Neural cell (in vitro differentiated cells): ENCODE data around the gene ITPK1. TPM values are rescaled to one million over a fixed set of nuclear protein-coding genes. Genes with fewer than 3 reads are reported as not detected.

ENCODE experiments used
- H2AFZ ChIP-seq: fragments of 200-600, 300-800 bp; sonication (generic), shearing (Covaris generic); 2 replicates; pipeline ENCODE4 v1.6.0; 2014; ENCODE audit warnings: low read depth, mild to moderate bottlenecking, antibody characterized with exemption, low read length, moderate library complexity
- H3F3A ChIP-seq: fragments of 200-600 bp; shearing (Covaris generic); 2 replicates; pipeline ENCODE4 v1.6.1; 2016; ENCODE audit warnings: mild to moderate bottlenecking, moderate library complexity, mixed read lengths, antibody characterized with exemption, low read length; ENCODE audit not compliant: insufficient read depth, poor library complexity, severe bottlenecking
- H3K27ac ChIP-seq: fragments of 200-600, 300-800 bp; sonication (generic), shearing (Covaris generic); 2 replicates; pipeline ENCODE4 v1.5.1; 2014; ENCODE audit warnings: mild to moderate bottlenecking, low read length, moderate library complexity
- H3K27me3 ChIP-seq: fragments of 300-800, 200-600 bp; sonication (generic), shearing (Covaris generic); 2 replicates; pipeline ENCODE4 v1.6.0; 2014; ENCODE audit warnings: mild to moderate bottlenecking, low read depth, low read length, moderate library complexity; ENCODE audit not compliant: insufficient read depth
- H3K36me3 ChIP-seq: fragments of 300-800, 200-600 bp; sonication (generic), shearing (Covaris generic); 2 replicates; pipeline ENCODE4 v1.5.1; 2014; ENCODE audit warnings: mild to moderate bottlenecking, antibody characterized with exemption, low read length, moderate library complexity; ENCODE audit not compliant: insufficient read depth
- H3K4me2 ChIP-seq: fragments of 300-800, 200-600 bp; sonication (generic), shearing (Covaris generic); 2 replicates; pipeline ENCODE4 v1.6.0; 2014; ENCODE audit warnings: mild to moderate bottlenecking, low read length
- H3K4me3 ChIP-seq: fragments of 300-800, 200-600 bp; sonication (generic), shearing (Covaris generic); 2 replicates; pipeline ENCODE4 v1.5.1; 2014; ENCODE audit warnings: mild to moderate bottlenecking, low read length, moderate library complexity
- H3K79me2 ChIP-seq: fragments of 200-600 bp; shearing (Covaris generic); replicated peaks from 2 replicates; pipeline ENCODE4 v1.6.0; 2014; ENCODE audit warnings: mild to moderate bottlenecking, low read length, moderate library complexity; ENCODE audit not compliant: insufficient read depth
- H3K9ac ChIP-seq: fragments of 300-800, 200-600 bp; sonication (generic), shearing (Covaris generic); 2 replicates; pipeline ENCODE4 v1.6.1; 2016; ENCODE audit warnings: mild to moderate bottlenecking, low read length, mixed read lengths
- H3K9me2 ChIP-seq: fragments of 200-600 bp; shearing (Covaris generic); 2 replicates; pipeline ENCODE4 v1.6.1; 2016; ENCODE audit warnings: mild to moderate bottlenecking, low read length, mixed read lengths; ENCODE audit not compliant: insufficient read depth
- H3K9me3 ChIP-seq: fragments of 200-600, 300-800 bp; sonication (generic), shearing (Covaris generic); 2 replicates; pipeline ENCODE4 v1.6.1; 2016; ENCODE audit warnings: mild to moderate bottlenecking, mixed run types, low read length, moderate library complexity, mixed read lengths
- H4K20me1 ChIP-seq: fragments of 200-600 bp; shearing (Covaris generic); 2 replicates; pipeline ENCODE4 v1.6.1; 2016; ENCODE audit warnings: mild to moderate bottlenecking, mixed run types; ENCODE audit not compliant: insufficient read depth
- EP300 ChIP-seq: fragments of 450-650 bp; conservative IDR thresholded peaks from 2 replicates; pipeline ENCODE4 v1.6.1; 2014; ENCODE audit warnings: antibody characterized with exemption, mild to moderate bottlenecking, moderate library complexity; ENCODE audit not compliant: poor library complexity, severe bottlenecking
- EZH2 ChIP-seq: fragments of 200-600, 300-800 bp; shearing (Covaris generic), sonication (generic); IDR thresholded peaks from 2 replicates; pipeline ENCODE4 v1.6.1; 2014; ENCODE audit warnings: antibody characterized with exemption, low read length, borderline replicate concordance, mild to moderate bottlenecking; ENCODE audit not compliant: insufficient read depth, poor library complexity, severe bottlenecking
- MXI1 ChIP-seq: fragments of 450-650 bp; conservative IDR thresholded peaks from 2 replicates; pipeline ENCODE4 v1.6.1; 2014; ENCODE audit warnings: antibody characterized with exemption, mild to moderate bottlenecking; ENCODE audit not compliant: poor library complexity, severe bottlenecking
- POLR2AphosphoS5 ChIP-seq: IDR thresholded peaks from 2 replicates; pipeline ENCODE4 v1.6.1; 2012
- RAD21 ChIP-seq: fragments of 450-650 bp; conservative IDR thresholded peaks from 2 replicates; pipeline ENCODE4 v1.6.1; 2014; ENCODE audit warnings: antibody characterized with exemption, mild to moderate bottlenecking, moderate library complexity
- SMC3 ChIP-seq: fragments of 450-650 bp; conservative IDR thresholded peaks from 2 replicates; pipeline ENCODE4 v1.6.1; 2014; ENCODE audit warnings: antibody characterized with exemption, mild to moderate bottlenecking, moderate library complexity; ENCODE audit not compliant: poor library complexity
- TAF1 ChIP-seq: IDR thresholded peaks from 2 replicates; pipeline ENCODE4 v1.6.1; 2012; ENCODE audit warnings: low read depth
- polyA plus RNA-seq: library from polyadenylated mRNA; depleted of rRNA; stranded (reverse); fragments of >200 nt; gene quantifications from 2 replicates; pipeline ENCODE4 v1.2.3, GENCODE V29; 2014
- TF ChIP-seq, protein P1 (sequence below): IDR thresholded peaks from 2 replicates; pipeline ENCODE4 v1.6.1; 2012; ENCODE audit warnings: borderline replicate concordance
- TF ChIP-seq, protein P2 (sequence below): fragments of 450-650 bp; IDR thresholded peaks from 2 replicates; pipeline ENCODE4 v1.5.1; 2014; ENCODE audit warnings: antibody characterized with exemption, mild to moderate bottlenecking, moderate library complexity; ENCODE audit not compliant: poor library complexity, severe bottlenecking

ITPK1 gene
- polyA plus RNA-seq, 1 donor from 2014 or later = 65.0 TPM

DNA sequence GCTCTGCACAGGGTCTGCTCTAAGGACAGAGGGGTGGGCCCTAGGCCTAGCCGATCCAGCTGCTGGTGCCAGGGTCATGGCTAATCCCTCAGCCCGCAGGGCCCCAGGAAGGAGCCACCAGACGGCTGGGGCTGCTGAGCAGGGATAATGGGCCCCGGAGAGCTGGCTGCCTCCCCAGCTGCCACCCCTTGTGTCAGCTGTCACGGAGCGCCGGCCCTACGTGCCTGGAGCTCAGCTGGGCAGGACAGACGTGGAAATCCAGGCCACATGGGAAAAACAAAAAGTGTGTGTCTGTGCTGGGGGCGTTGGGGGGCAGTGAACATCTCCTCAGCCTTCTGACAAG is 156.6 kb downstream of the ITPK1 start:
- H3K9ac ChIP-seq = no peak overlapping the region
- H3K27me3 ChIP-seq = no peaks in the 10 kb centered on the region
- no peaks in the 10 kb centered on the region for H3K79me2 ChIP-seq
- H3K4me3 ChIP-seq = no peak overlapping the region
- no peaks in the 10 kb centered on the region for H3F3A ChIP-seq
- H3K4me2 ChIP-seq = no peak overlapping the region
- H3K36me3 ChIP-seq = peaks cover 5% of the 10 kb centered on the region
- TF ChIP-seq TAF1 (no peak), EP300 (no peak), MXI1 (no peak), EZH2 (no peak), SMC3 (no peak), RAD21 (no peak)
- no peak overlapping the region for H3K27ac ChIP-seq
- H4K20me1 ChIP-seq = no peaks in the 10 kb centered on the region
- H3K9me2 ChIP-seq = no peaks in the 10 kb centered on the region
- H2AFZ ChIP-seq = no peak overlapping the region
- no peaks in the 10 kb centered on the region for H3K9me3 ChIP-seq

DNA sequence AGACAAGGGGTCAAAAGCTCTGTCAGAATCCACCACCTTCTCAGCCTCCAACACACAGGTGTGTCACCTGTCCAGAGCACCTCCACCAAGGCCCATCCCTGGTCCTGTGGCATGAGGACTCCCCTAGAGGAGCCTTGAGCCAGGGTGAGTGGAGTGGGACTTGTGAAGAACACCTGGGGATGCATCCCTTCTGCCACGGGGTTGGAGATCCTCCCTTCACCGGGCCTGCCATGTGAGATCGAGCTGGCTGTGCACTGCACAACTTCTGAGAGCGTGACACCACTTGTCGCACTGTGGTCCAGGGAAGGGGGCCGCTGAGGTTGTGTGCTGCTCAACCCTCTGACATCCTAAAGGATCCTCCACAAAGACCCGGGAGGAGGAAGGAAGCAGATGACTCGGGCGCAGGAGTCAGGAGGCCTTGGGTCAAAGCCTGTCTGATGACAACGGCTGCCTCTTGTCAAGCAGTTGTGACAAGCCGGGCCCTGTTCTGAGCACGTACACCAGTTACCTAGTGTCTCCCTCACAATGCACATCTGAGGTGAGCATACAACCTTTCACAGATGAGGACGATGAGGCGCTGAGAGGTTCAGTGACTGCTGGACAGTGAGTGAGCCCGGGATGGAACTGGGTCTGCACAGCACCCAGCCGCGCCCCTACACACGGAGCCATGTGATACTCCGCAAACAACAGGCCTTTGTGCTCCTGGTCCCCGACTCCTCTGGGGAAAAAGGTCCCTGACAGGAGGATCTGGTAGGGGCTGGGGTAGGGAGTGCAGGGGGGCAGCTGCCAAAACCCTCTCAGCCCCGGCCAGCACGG is 157.1 kb downstream of the ITPK1 start:
- Histone ChIP-seq H3K36me3 (peaks cover 5% of the 10 kb centered on the region), H4K20me1 (no peaks in the 10 kb centered on the region), H3K4me3 (no peak overlapping the region), H3K4me2 (no peak overlapping the region), H3K27ac (no peak overlapping the region), H3K9me2 (no peaks in the 10 kb centered on the region), H2AFZ (no peak overlapping the region), H3K9me3 (no peaks in the 10 kb centered on the region), H3K79me2 (no peaks in the 10 kb centered on the region), H3K9ac (no peak overlapping the region), H3K27me3 (no peaks in the 10 kb centered on the region), H3F3A (no peaks in the 10 kb centered on the region)
- TF ChIP-seq EZH2 (no peak), EP300 (no peak), POLR2AphosphoS5 (no peak), SMC3 (no peak), RAD21 (no peak), MXI1 (no peak), TAF1 (no peak)
- TF ChIP-seq, protein P1, sequence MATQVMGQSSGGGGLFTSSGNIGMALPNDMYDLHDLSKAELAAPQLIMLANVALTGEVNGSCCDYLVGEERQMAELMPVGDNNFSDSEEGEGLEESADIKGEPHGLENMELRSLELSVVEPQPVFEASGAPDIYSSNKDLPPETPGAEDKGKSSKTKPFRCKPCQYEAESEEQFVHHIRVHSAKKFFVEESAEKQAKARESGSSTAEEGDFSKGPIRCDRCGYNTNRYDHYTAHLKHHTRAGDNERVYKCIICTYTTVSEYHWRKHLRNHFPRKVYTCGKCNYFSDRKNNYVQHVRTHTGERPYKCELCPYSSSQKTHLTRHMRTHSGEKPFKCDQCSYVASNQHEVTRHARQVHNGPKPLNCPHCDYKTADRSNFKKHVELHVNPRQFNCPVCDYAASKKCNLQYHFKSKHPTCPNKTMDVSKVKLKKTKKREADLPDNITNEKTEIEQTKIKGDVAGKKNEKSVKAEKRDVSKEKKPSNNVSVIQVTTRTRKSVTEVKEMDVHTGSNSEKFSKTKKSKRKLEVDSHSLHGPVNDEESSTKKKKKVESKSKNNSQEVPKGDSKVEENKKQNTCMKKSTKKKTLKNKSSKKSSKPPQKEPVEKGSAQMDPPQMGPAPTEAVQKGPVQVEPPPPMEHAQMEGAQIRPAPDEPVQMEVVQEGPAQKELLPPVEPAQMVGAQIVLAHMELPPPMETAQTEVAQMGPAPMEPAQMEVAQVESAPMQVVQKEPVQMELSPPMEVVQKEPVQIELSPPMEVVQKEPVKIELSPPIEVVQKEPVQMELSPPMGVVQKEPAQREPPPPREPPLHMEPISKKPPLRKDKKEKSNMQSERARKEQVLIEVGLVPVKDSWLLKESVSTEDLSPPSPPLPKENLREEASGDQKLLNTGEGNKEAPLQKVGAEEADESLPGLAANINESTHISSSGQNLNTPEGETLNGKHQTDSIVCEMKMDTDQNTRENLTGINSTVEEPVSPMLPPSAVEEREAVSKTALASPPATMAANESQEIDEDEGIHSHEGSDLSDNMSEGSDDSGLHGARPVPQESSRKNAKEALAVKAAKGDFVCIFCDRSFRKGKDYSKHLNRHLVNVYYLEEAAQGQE = no peak
- TF ChIP-seq, protein P2, sequence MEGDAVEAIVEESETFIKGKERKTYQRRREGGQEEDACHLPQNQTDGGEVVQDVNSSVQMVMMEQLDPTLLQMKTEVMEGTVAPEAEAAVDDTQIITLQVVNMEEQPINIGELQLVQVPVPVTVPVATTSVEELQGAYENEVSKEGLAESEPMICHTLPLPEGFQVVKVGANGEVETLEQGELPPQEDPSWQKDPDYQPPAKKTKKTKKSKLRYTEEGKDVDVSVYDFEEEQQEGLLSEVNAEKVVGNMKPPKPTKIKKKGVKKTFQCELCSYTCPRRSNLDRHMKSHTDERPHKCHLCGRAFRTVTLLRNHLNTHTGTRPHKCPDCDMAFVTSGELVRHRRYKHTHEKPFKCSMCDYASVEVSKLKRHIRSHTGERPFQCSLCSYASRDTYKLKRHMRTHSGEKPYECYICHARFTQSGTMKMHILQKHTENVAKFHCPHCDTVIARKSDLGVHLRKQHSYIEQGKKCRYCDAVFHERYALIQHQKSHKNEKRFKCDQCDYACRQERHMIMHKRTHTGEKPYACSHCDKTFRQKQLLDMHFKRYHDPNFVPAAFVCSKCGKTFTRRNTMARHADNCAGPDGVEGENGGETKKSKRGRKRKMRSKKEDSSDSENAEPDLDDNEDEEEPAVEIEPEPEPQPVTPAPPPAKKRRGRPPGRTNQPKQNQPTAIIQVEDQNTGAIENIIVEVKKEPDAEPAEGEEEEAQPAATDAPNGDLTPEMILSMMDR = no peak
